ENCODE results near the gene KIFAP3.

The KIFAP3 gene

GRCh38 chr1:169900571-169900970 is 173.9 kb downstream of the KIFAP3 start:
- TF ChIP-seq, protein P1, sequence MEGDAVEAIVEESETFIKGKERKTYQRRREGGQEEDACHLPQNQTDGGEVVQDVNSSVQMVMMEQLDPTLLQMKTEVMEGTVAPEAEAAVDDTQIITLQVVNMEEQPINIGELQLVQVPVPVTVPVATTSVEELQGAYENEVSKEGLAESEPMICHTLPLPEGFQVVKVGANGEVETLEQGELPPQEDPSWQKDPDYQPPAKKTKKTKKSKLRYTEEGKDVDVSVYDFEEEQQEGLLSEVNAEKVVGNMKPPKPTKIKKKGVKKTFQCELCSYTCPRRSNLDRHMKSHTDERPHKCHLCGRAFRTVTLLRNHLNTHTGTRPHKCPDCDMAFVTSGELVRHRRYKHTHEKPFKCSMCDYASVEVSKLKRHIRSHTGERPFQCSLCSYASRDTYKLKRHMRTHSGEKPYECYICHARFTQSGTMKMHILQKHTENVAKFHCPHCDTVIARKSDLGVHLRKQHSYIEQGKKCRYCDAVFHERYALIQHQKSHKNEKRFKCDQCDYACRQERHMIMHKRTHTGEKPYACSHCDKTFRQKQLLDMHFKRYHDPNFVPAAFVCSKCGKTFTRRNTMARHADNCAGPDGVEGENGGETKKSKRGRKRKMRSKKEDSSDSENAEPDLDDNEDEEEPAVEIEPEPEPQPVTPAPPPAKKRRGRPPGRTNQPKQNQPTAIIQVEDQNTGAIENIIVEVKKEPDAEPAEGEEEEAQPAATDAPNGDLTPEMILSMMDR (conservative IDR thresholded peaks at IDR 0.05; ENCODE audit: low read depth, low read length), result no peak
- no peaks in the 10 kb centered on the region for H3K4me1 ChIP-seq (ENCODE audit: low read depth, poor library complexity, severe bottlenecking)
- H2AFZ ChIP-seq (ENCODE audit: low read depth), result no peak overlapping the region
- H3K36me3 ChIP-seq (ENCODE audit: insufficient read depth), result no peaks in the 10 kb centered on the region
- H4K20me1 ChIP-seq (ENCODE audit: insufficient read depth), result no peaks in the 10 kb centered on the region
- no peak overlapping the region for H3K9ac ChIP-seq
- no peaks in the 10 kb centered on the region for H3K27me3 ChIP-seq (ENCODE audit: insufficient read depth, low read depth)
- H3K4me3 ChIP-seq (IDR thresholded peaks at IDR 0.05; ENCODE audit: insufficient read depth, low read depth, low read length), result no peak overlapping the region
- H3K79me2 ChIP-seq (ENCODE audit: insufficient read depth, low read depth), result no peaks in the 10 kb centered on the region
- no peak overlapping the region for H3K4me2 ChIP-seq
- H3K27ac ChIP-seq, result no peak overlapping the region

DNA sequence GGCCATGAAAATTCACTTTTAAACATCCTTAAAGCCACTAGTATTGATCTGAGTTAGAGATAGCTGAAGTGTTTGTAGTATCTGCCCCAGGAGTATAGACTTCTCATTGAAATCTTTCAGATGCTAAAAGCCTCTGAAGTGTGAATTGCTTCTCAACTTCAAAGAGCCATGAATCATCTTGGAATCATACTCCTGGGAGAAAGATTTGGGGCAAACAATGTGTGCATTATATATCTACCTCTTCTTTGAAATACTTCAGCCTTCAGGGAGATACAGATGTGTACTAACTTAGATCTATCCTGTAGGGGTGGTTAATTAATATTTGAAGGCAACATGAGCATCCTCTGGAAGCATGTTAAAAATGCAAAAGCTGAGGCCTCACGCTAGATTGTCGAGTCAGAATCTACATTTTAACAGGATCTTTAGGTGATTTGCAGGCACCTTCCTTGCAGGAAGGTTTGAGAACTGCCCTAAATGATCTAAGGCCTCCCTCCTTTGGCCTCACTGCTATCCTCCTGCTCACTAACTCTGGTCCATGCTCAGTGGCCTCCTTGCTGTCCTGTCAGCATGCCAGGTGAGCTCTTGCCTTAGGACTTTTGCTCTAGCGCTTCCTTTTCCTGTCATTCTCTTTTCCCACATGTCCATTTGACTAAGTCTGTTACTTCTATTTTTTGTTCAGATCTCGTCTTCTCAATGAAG is 174.8 kb downstream of the KIFAP3 start:
- no peaks in the 10 kb centered on the region for H3K79me2 ChIP-seq (ENCODE audit: insufficient read depth, low read depth)
- H3K36me3 ChIP-seq (ENCODE audit: insufficient read depth), result no peaks in the 10 kb centered on the region
- TF ChIP-seq, protein P1 (conservative IDR thresholded peaks at IDR 0.05; ENCODE audit: low read depth, low read length), result no peak
- H3K4me1 ChIP-seq (ENCODE audit: low read depth, poor library complexity, severe bottlenecking), result peaks cover 3% of the 10 kb centered on the region
- no peaks in the 10 kb centered on the region for H4K20me1 ChIP-seq (ENCODE audit: insufficient read depth)
- no peak overlapping the region for H2AFZ ChIP-seq (ENCODE audit: low read depth)
- no peak overlapping the region for H3K4me2 ChIP-seq
- no peak overlapping the region for H3K4me3 ChIP-seq (IDR thresholded peaks at IDR 0.05; ENCODE audit: insufficient read depth, low read depth, low read length)
- no peak overlapping the region for H3K9ac ChIP-seq
- H3K27ac ChIP-seq, result no peak overlapping the region
- H3K27me3 ChIP-seq (ENCODE audit: insufficient read depth, low read depth), result no peaks in the 10 kb centered on the region

GRCh38 chr1:169896013-169896412 is 178.5 kb downstream of the KIFAP3 start:
- no peaks in the 10 kb centered on the region for H4K20me1 ChIP-seq (ENCODE audit: insufficient read depth)
- no peaks in the 10 kb centered on the region for H3K36me3 ChIP-seq (ENCODE audit: insufficient read depth)
- H3K4me2 ChIP-seq, result no peak overlapping the region
- H3K27me3 ChIP-seq (ENCODE audit: insufficient read depth, low read depth), result no peaks in the 10 kb centered on the region
- peaks cover 21% of the 10 kb centered on the region for H3K4me1 ChIP-seq (ENCODE audit: low read depth, poor library complexity, severe bottlenecking)
- no peak overlapping the region for H3K4me3 ChIP-seq (IDR thresholded peaks at IDR 0.05; ENCODE audit: insufficient read depth, low read depth, low read length)
- peaks cover 20% of the 10 kb centered on the region for H3K79me2 ChIP-seq (ENCODE audit: insufficient read depth, low read depth)
- TF ChIP-seq, protein P1 (conservative IDR thresholded peaks at IDR 0.05; ENCODE audit: low read depth, low read length), result no peak
- H3K27ac ChIP-seq, result no peak overlapping the region
- no peak overlapping the region for H3K9ac ChIP-seq
- no peak overlapping the region for H2AFZ ChIP-seq (ENCODE audit: low read depth)

DNA sequence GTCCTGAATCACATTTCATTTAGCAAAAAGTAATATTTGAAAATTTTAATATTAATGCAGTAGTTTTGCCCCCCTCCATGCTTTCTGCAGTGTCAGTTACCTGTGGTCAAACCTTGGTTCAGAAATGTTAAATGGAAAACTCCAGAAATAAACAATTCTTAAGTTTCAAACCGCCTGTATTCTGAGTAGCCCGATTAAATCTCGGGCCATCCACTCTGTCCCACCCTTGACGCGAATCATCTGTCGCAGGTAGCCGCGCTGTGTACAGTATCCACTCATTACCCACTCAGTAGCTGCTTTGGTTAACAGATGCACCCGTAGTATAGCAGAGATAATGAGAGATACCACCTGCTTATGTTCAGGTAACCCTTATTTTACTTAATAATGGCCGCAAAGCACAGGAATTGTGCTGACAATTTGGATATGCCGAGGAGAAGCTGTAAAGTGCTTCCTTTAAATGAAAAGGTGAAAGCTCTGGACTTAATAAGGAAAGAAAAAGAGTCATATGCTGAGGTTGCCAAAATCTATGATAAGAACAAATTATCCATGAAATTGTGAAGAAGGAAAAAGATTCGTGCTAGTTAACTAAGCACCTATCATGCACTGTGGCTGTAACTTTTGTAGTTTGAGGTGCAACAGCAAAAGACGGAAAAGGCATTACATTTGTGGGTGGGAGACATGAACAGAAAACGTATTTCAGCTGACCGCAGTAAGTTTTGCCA is 179.9 kb downstream of the KIFAP3 start:
- Histone ChIP-seq H4K20me1 (ENCODE audit: insufficient read depth) (no peaks in the 10 kb centered on the region), H3K27ac (peak overlapping the region; percentile 97), H3K9ac (peak overlapping the region; percentile 98), H3K4me2 (peak overlapping the region; percentile 91), H3K4me3 (IDR thresholded peaks at IDR 0.05; ENCODE audit: insufficient read depth, low read depth, low read length) (peak overlapping the region; percentile 44), H3K27me3 (ENCODE audit: insufficient read depth, low read depth) (no peaks in the 10 kb centered on the region), H3K36me3 (ENCODE audit: insufficient read depth) (no peaks in the 10 kb centered on the region), H3K79me2 (ENCODE audit: insufficient read depth, low read depth) (peaks cover 31% of the 10 kb centered on the region), H3K4me1 (ENCODE audit: low read depth, poor library complexity, severe bottlenecking) (peaks cover 27% of the 10 kb centered on the region), H2AFZ (ENCODE audit: low read depth) (peak overlapping the region; percentile 94)
- TF ChIP-seq, protein P1 (conservative IDR thresholded peaks at IDR 0.05; ENCODE audit: low read depth, low read length), result no peak
